ENCODE results near the gene C1QTNF3. TPM values are rescaled to one million over a fixed set of nuclear protein-coding genes. Genes with fewer than 3 reads are reported as not detected.

The C1QTNF3 gene
- total and polyA plus RNA-seq, 12 donors: 0.42 to 13.0 (median 1.9) TPM

GRCh38 chr5:34021334-34021733 is 21.7 kb downstream of the C1QTNF3 start:
- WGBS, 4 donors: 70 to 86% (median 80%) methylated on average over 2 of the region's 2 CpGs
- Histone ChIP-seq H3K27me3 (no peaks in the 10 kb centered on the region), H3K4me1 (replicated peaks in 1 of 2) (no peaks in the 10 kb centered on the region), H3K27ac (no peak overlapping the region), H3K36me3 (replicated peaks in 1 of 2) (no peaks in the 10 kb centered on the region), H3K4me3 (no peak overlapping the region), H3K9me3 (replicated peaks in 1 of 3) (no peaks in the 10 kb centered on the region)
- DNase-seq: no peak
- intact Hi-C loops (cut with DNase I): no loop called here
- TF ChIP-seq CTCF (IDR thresholded peaks at IDR 0.05) (no peak), POLR2A (IDR thresholded peaks at IDR 0.05) (no peak)

- no peaks in the 10 kb centered on the region for H3K36me3 ChIP-seq (replicated peaks in 1 of 2)
- intact Hi-C loops (cut with DNase I): no loop called here
- WGBS, 4 donors: 93 to 100% (median 98%) methylated on average over 1 of the region's 1 CpG
- no peak overlapping the region for H3K4me3 ChIP-seq
- H3K27me3 ChIP-seq: no peaks in the 10 kb centered on the region
- no peak overlapping the region for H3K27ac ChIP-seq
- DNase-seq: no peak
- no peak for TF ChIP-seq CTCF (IDR thresholded peaks at IDR 0.05)
- no peak for TF ChIP-seq POLR2A (IDR thresholded peaks at IDR 0.05)
- no peaks in the 10 kb centered on the region for H3K9me3 ChIP-seq (replicated peaks in 1 of 3)
- H3K4me1 ChIP-seq (replicated peaks in 1 of 2): no peaks in the 10 kb centered on the region
Measured at GRCh38 chr5:34020726-34021125, 22.3 kb downstream of the C1QTNF3 start.

GRCh38 chr5:34017254-34017653 is 25.8 kb downstream of the C1QTNF3 start:
- H3K9me3 ChIP-seq (replicated peaks in 1 of 3): no peaks in the 10 kb centered on the region
- no peak overlapping the region for H3K27ac ChIP-seq
- no peaks in the 10 kb centered on the region for H3K36me3 ChIP-seq (replicated peaks in 1 of 2)
- peaks cover 0 to 8% of the 10 kb centered on the region in 2 donors for H3K4me1 ChIP-seq (replicated peaks in 1 of 2)
- H3K4me3 ChIP-seq: no peak overlapping the region
- H3K27me3 ChIP-seq: no peaks in the 10 kb centered on the region
- no peak for TF ChIP-seq POLR2A (IDR thresholded peaks at IDR 0.05)
- TF ChIP-seq CTCF (IDR thresholded peaks at IDR 0.05): no peak
- no peak for DNase-seq
- intact Hi-C loops (cut with DNase I): no loop called here
- 91 to 100% (median 94%) methylated on average over 2 of the region's 2 CpGs for WGBS, 4 donors

- DNase-seq: no peak
- Histone ChIP-seq H3K36me3 (replicated peaks in 1 of 2) (no peaks in the 10 kb centered on the region), H3K4me1 (replicated peaks in 1 of 2) (peaks cover 0 to 8% of the 10 kb centered on the region in 2 donors), H3K4me3 (no peak overlapping the region), H3K9me3 (replicated peaks in 1 of 3) (no peaks in the 10 kb centered on the region), H3K27ac (no peak overlapping the region), H3K27me3 (no peaks in the 10 kb centered on the region)
- intact Hi-C loops (cut with DNase I): no loop called here
- TF ChIP-seq CTCF (IDR thresholded peaks at IDR 0.05) (no peak), POLR2A (IDR thresholded peaks at IDR 0.05) (no peak)
- 92 to 96% (median 94%) methylated on average over 2 of the region's 2 CpGs for WGBS, 4 donors
Measured at GRCh38 chr5:34016750-34017149, 26.3 kb downstream of the C1QTNF3 start.
